Omental fat pad (tissue), 4 donors: ENCODE measurements around the gene FAM25A. TPM values are rescaled to one million over a fixed set of nuclear protein-coding genes. Genes with fewer than 3 reads are reported as not detected.

Source experiments
- ATAC-seq: fragments of 150-250 bp; one replicate; pipeline ENCODE4 v1.9.1; 2016; ENCODE audit warnings: mild to moderate bottlenecking, moderate library complexity; ENCODE audit not compliant: low FRiP score
- DNase-seq: peaks from one replicate; pipeline ENCODE4 v3.0.0-alpha.2; 2019; ENCODE audit warnings: low spot score
- small RNA-seq: library from RNA; depleted of rRNA; stranded (forward); fragments of <200 nt; gene quantifications from one replicate; pipeline ENCODE3, GENCODE V24; 2016
- total RNA-seq, 4 donors: library from RNA; depleted of rRNA; stranded (reverse); fragments of >200 nt; gene quantifications; one replicate each; pipeline ENCODE4 v1.1.0, GENCODE V29; 2016
- TF ChIP-seq, protein P1 (sequence below), 3 donors: fragments of 450-650 bp; IDR thresholded peaks; one replicate each; pipeline ENCODE4 v1.5.1; 2016 to 2017; ENCODE audit warnings: antibody characterized with exemption in 3 of 3, mild to moderate bottlenecking in 3 of 3, moderate library complexity in 2 of 3

Gene FAM25A
- total RNA-seq, 4 donors from 2014 or later, result not detected

GRCh38 chr10:87066178-87066577, 46.1 kb downstream of the FAM25A start:
- no peak for DNase-seq

GRCh38 chr10:87066865-87067264, 46.8 kb downstream of the FAM25A start:
- DNase-seq (no peak), ATAC-seq (no peak)
- TF ChIP-seq, protein P1, sequence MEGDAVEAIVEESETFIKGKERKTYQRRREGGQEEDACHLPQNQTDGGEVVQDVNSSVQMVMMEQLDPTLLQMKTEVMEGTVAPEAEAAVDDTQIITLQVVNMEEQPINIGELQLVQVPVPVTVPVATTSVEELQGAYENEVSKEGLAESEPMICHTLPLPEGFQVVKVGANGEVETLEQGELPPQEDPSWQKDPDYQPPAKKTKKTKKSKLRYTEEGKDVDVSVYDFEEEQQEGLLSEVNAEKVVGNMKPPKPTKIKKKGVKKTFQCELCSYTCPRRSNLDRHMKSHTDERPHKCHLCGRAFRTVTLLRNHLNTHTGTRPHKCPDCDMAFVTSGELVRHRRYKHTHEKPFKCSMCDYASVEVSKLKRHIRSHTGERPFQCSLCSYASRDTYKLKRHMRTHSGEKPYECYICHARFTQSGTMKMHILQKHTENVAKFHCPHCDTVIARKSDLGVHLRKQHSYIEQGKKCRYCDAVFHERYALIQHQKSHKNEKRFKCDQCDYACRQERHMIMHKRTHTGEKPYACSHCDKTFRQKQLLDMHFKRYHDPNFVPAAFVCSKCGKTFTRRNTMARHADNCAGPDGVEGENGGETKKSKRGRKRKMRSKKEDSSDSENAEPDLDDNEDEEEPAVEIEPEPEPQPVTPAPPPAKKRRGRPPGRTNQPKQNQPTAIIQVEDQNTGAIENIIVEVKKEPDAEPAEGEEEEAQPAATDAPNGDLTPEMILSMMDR (IDR thresholded peaks at IDR 0.05), result no peak

More at GRCh38 chr10:87066178-87066577, 46.1 kb downstream of the FAM25A start:
- TF ChIP-seq, protein P1 (IDR thresholded peaks at IDR 0.05), result no peak
- ATAC-seq, result no peak

DNA sequence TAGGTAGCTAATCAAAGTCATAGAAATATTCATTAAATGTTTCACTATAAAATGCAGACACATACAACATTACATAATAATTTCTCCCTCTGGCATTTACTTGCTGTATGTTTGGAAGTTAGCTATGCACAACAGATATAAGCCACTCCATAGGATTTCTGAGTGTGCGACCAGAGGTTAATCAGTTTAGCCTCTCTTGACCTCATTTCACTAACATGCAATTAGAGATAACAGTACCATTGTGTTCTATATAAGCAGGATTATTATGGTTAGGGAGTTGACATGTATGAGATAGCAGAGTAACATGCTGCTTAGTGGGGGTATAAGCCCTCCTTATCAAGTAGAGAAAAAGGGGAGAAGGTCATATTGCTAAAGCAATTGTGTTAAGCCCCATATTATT, 48.2 kb downstream of the FAM25A start:
- TF ChIP-seq, protein P1 (IDR thresholded peaks at IDR 0.05), result no peak
- ATAC-seq, result no peak
- no peak for DNase-seq

- TF ChIP-seq, protein P1 (IDR thresholded peaks at IDR 0.05), result no peak
- no peak for ATAC-seq
- DNase-seq, result no peak
These were observed 52.4 kb downstream of the FAM25A start for GRCh38 chr10:87072449-87072848.

Small RNA genes within 50 kb of the gene (small RNA-seq; reads per million reads assigned to genes)
- gene AL136982.5 (not detected), gene BMS1P3 (not detected), gene FAM25A (not detected), gene RNU6-529P (not detected)

Other genes with a start within 250 kb of the FAM25A start
- gene MMRN2, start 62.7 kb upstream of the FAM25A start, total RNA-seq, result 100 to 1,000 TPM in 1 of 4 donors, 10 to 100 TPM in 3; 29.3 to 148 (median 78.2) TPM
- gene SNCG, start 61.7 kb upstream of the FAM25A start, total RNA-seq, result 100 to 1,000 TPM in 3 of 4 donors, 10 to 100 TPM in 1; 70.9 to 252 (median 180) TPM
- gene ADIRF, start 51.8 kb upstream of the FAM25A start, total RNA-seq, result 100 to 1,000 TPM; 504 to 829 (median 668) TPM
- gene GLUD1, start 74.5 kb downstream of the FAM25A start, total RNA-seq, result 100 to 1,000 TPM; 140 to 171 (median 157) TPM
- 10 to 100 TPM; 26.8 to 34.1 (median 30.9) TPM for gene SHLD2, start 74.9 kb downstream of the FAM25A start, total RNA-seq
- 1 to 10 TPM in 2 of 4 donors, under 1 TPM in 2; 0.48 to 3.3 (median 0.98) TPM for gene NUTM2A, start 205.2 kb downstream of the FAM25A start, total RNA-seq